ENCODE results near the gene NUDT11.

GRCh38 chrX:51487960-51488267 lies 8.5 kb downstream of the NUDT11 start:
- TF ChIP-seq CTCF (IDR thresholded peaks at IDR 0.05) = no peak
- TF ChIP-seq POLR2A (IDR thresholded peaks at IDR 0.05) = no peak
